Stimulated activated CD8-positive, alpha-beta memory T cell treated with anti-CD3 and anti-CD28 coated beads, Interleukin-4, amount 100 ng/mL, for 4 hours (primary cell): Measurements from ENCODE around the gene NHSL1.
"Not testable (repeated sequence)": the region's sequence is repeated elsewhere in the genome, so short reads cannot be mapped to it uniquely, and the experiment has no call there.

Experiments used
- DNase-seq, 2 donors: peaks; one replicate each; pipeline ENCODE4 v3.0.0-alpha.2; 2020; ENCODE audit warnings: low read depth in 2 of 2, low spot score in 1 of 2

The NHSL1 gene

GRCh38 chr6:138430361-138431145, 68.7 kb downstream of the NHSL1 start:
- no peak for DNase-seq

GRCh38 chr6:138429761-138430160, 69.5 kb downstream of the NHSL1 start:
- DNase-seq: no peak

- DNase-seq: no peak
Observed at GRCh38 chr6:138428944-138429598, 70.2 kb downstream of the NHSL1 start.

- no peak for DNase-seq
Observed at GRCh38 chr6:138427701-138428100, 71.6 kb downstream of the NHSL1 start.

- no peak for DNase-seq
Observed at GRCh38 chr6:138426500-138427123, 72.7 kb downstream of the NHSL1 start.

- not testable (repeated sequence) for DNase-seq
Observed at GRCh38 chr6:138425256-138425655, 74.0 kb downstream of the NHSL1 start.

- no peak for DNase-seq
Observed at GRCh38 chr6:138424004-138424904, 75.0 kb downstream of the NHSL1 start.

- DNase-seq: no peak
Observed at GRCh38 chr6:138422861-138423260, 76.4 kb downstream of the NHSL1 start.

- no peak for DNase-seq
Observed at GRCh38 chr6:138421608-138422007, 77.7 kb downstream of the NHSL1 start.

- DNase-seq: no peak
Observed at GRCh38 chr6:138421089-138421488, 78.2 kb downstream of the NHSL1 start.

- no peak for DNase-seq
Observed at GRCh38 chr6:138420356-138420755, 78.9 kb downstream of the NHSL1 start.

- no peak for DNase-seq
Observed at GRCh38 chr6:138419766-138420165, 79.5 kb downstream of the NHSL1 start.

GRCh38 chr6:138418118-138418742, 81.1 kb downstream of the NHSL1 start:
- no peak for DNase-seq

GRCh38 chr6:138417493-138418117, 81.7 kb downstream of the NHSL1 start:
- DNase-seq: no peak

GRCh38 chr6:138416206-138416605, 83.1 kb downstream of the NHSL1 start:
- DNase-seq: no peak

- DNase-seq: no peak
Observed at GRCh38 chr6:138415125-138415524, 84.2 kb downstream of the NHSL1 start.

GRCh38 chr6:138410972-138411880, 88.1 kb downstream of the NHSL1 start:
- DNase-seq: no peak

- DNase-seq: no peak
Observed at GRCh38 chr6:138410048-138410735, 89.1 kb downstream of the NHSL1 start.

GRCh38 chr6:138406443-138406842, 92.9 kb downstream of the NHSL1 start:
- DNase-seq: no peak
